Activated T-cell treated with anti-CD3 and anti-CD28 coated beads, Interleukin-2, amount 50 U/mL, for 24 hours (primary cell): ENCODE data around the gene PIK3CB.

Experiments used
- DNase-seq: peaks from one replicate; pipeline ENCODE4 v3.0.0-alpha.2; 2020
- H3K27ac Mint-ChIP-seq: 2 replicates; pipeline ENCODE4 v1.8.0; 2020; ENCODE audit warnings: mild to moderate bottlenecking, mixed read lengths
- H3K27me3 Mint-ChIP-seq: 2 replicates; pipeline ENCODE4 v1.8.0; 2020; ENCODE audit warnings: mixed read lengths
- H3K36me3 Mint-ChIP-seq: 2 replicates; pipeline ENCODE4 v1.8.0; 2020; ENCODE audit warnings: low read depth, mixed read lengths
- H3K4me1 Mint-ChIP-seq: 2 replicates; pipeline ENCODE4 v1.8.0; 2020; ENCODE audit warnings: low read depth, mixed read lengths
- H3K4me3 Mint-ChIP-seq: 2 replicates; pipeline ENCODE4 v1.8.0; 2020; ENCODE audit warnings: mild to moderate bottlenecking, moderate library complexity, mixed read lengths
- H3K9me3 Mint-ChIP-seq: 2 replicates; pipeline ENCODE4 v1.8.0; 2020; ENCODE audit warnings: mixed read lengths

The PIK3CB gene

DNA sequence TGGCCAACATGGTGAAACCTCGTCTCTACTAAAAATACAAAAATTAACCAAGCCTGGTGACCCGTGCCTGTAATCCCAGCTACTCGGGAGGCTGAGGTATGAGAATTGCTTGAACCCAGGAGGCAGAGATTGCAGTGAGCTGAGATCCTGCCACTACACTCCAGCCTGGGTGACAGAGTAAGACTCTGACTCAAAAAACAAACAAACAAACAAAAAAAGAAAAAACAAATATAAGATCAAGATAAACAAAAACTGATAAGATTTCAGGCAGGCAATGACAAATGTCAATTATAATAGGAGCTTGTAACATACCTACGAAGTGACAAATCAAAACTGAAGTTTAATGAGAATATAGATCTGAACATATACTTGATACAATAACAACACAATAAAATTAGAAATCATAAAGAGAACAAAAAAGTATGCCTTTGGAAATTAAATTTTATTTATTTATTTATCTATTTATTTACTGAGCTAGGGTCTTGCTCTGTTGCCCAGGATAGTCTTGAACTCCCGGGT is 155.8 kb downstream of the PIK3CB start:
- H3K4me3 Mint-ChIP-seq: no peak overlapping the region
- peaks cover 13% of the 10 kb centered on the region for H3K9me3 Mint-ChIP-seq
- no peak for DNase-seq
- no peaks in the 10 kb centered on the region for H3K4me1 Mint-ChIP-seq
- H3K27me3 Mint-ChIP-seq: no peaks in the 10 kb centered on the region
- H3K36me3 Mint-ChIP-seq: peaks cover 82% of the 10 kb centered on the region
- H3K27ac Mint-ChIP-seq: no peak overlapping the region

DNA sequence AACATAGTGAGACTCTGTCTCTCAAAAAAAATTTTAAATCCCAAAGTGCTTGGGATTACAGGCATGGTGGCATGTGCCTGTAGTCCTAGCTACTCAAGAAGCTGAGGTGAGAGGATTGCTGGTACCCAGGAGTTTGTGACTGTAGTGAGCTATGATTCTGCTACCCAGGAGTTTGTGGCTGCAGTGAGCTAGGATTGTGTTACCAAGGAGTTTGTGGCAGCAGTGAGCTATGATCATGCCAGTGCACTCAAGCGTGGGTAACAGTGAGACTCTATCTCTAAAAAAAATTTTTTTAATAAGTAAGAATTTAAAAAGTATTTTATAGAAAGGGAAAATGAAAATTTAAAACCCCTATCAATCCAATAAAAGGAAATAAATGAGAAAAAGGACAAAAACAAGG is 156.6 kb downstream of the PIK3CB start:
- peaks cover 85% of the 10 kb centered on the region for H3K36me3 Mint-ChIP-seq
- H3K27me3 Mint-ChIP-seq: no peaks in the 10 kb centered on the region
- no peaks in the 10 kb centered on the region for H3K4me1 Mint-ChIP-seq
- H3K4me3 Mint-ChIP-seq: no peak overlapping the region
- no peak for DNase-seq
- H3K9me3 Mint-ChIP-seq: peaks cover 13% of the 10 kb centered on the region
- no peak overlapping the region for H3K27ac Mint-ChIP-seq

DNA sequence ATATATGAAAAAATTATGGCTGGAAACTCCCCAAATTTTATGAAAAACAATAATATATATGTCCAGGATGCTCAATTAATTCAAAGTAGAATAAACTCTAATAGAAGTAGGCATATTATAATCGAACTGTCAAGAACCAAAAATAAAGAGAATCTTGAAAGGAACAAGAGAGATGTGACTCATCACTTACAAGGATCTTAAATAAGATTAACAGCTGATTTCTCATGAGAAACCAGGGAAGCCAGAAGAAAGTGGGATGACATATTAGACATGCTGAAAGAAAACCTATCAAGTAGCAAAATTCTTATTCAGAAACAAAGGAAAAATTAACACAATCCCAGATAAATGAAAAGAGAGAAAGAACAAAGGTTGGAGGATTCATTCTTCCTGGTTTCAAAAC is 159.3 kb downstream of the PIK3CB start:
- Mint-ChIP-seq H3K4me1 (no peaks in the 10 kb centered on the region), H3K27ac (no peak overlapping the region), H3K27me3 (no peaks in the 10 kb centered on the region), H3K4me3 (no peak overlapping the region), H3K36me3 (peaks cover 77% of the 10 kb centered on the region), H3K9me3 (peaks cover 13% of the 10 kb centered on the region)
- no peak for DNase-seq

DNA sequence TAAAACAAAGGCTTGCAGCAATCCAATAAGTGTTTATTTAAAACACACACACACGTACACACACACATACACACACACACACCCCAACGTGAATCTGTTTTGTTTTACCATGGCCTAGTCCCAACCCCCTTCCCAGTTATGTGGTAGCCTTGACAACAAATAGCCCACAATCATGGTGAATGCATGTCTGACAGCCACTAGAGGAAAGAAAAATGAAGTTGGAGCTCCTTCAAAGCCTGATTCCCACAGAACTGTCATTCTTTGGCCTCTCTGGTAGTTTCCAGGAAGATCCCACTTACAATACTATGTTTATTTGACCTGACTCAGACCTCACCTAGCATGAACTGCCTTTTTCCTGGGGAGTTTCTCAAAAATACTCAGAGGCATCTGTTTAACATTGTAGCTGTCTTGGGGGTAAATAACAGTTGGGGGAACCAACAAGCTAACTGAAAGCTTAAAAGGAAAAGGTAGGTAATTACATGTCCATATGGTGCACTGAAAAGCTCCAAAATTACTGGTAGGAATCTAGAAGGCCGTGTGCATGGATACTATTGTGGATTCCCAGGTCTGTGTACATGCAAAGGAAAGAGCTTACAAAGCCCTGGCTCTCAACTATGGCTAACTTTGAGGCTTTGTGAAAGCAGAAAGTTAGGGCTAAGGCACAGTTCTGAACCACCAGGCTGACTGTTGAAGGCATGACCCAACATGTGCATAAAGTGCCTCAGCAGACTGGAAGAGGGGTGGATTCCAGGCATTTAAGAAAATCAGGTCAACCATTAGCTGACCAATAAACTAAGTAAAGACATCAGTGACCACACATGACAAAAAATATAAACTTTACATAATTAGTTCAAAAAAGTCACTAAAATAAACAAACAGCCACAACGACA is 160.8 kb downstream of the PIK3CB start:
- H3K27me3 Mint-ChIP-seq: no peaks in the 10 kb centered on the region
- no peaks in the 10 kb centered on the region for H3K4me1 Mint-ChIP-seq
- no peak overlapping the region for H3K4me3 Mint-ChIP-seq
- H3K9me3 Mint-ChIP-seq: peaks cover 13% of the 10 kb centered on the region
- H3K36me3 Mint-ChIP-seq: peaks cover 85% of the 10 kb centered on the region
- H3K27ac Mint-ChIP-seq: no peak overlapping the region
- DNase-seq: no peak

DNA sequence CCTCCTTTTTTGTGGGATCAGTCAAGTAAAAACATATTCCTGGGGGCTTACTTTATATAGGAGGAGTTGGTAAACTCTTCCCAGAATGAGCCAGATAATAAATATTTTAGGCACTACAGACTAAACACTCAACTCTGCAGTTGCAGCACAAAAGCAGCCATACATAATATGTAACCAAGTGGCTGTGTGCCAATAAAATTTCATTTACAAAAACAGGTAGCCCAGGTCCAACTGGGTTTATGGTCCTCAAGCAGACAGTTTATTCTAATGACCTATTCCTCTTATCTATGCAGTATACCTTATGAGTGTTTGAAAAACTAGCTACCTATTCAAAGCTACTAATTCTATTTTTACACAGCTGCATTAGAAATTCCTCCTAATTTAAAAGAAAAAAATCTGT is 164.3 kb downstream of the PIK3CB start:
- no peaks in the 10 kb centered on the region for H3K27me3 Mint-ChIP-seq
- no peak overlapping the region for H3K4me3 Mint-ChIP-seq
- no peak overlapping the region for H3K27ac Mint-ChIP-seq
- H3K9me3 Mint-ChIP-seq: peaks cover 6% of the 10 kb centered on the region
- DNase-seq: no peak
- peaks cover 83% of the 10 kb centered on the region for H3K36me3 Mint-ChIP-seq
- H3K4me1 Mint-ChIP-seq: no peaks in the 10 kb centered on the region

DNA sequence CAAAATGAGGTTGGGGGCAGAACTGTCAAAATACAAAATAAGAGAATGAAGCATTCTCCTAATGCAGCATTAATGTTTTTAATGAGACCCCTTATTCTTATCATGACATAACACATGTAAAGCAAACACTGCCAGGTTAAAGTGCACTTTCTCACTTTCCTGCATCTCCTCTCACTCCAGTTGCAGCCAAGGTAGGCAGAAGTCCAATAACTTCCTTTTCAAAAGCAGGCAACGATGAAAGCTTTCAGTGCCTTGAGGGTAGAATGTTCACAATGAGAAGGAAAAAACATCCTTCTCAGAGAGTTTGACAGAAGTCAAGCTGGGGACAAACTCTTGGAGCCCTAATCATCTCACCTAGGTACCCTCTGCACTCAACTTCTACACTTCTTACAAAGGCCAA is 166.6 kb downstream of the PIK3CB start:
- Mint-ChIP-seq H3K4me1 (no peaks in the 10 kb centered on the region), H3K4me3 (no peak overlapping the region), H3K36me3 (peaks cover 83% of the 10 kb centered on the region), H3K9me3 (no peaks in the 10 kb centered on the region), H3K27me3 (no peaks in the 10 kb centered on the region), H3K27ac (no peak overlapping the region)
- no peak for DNase-seq

DNA sequence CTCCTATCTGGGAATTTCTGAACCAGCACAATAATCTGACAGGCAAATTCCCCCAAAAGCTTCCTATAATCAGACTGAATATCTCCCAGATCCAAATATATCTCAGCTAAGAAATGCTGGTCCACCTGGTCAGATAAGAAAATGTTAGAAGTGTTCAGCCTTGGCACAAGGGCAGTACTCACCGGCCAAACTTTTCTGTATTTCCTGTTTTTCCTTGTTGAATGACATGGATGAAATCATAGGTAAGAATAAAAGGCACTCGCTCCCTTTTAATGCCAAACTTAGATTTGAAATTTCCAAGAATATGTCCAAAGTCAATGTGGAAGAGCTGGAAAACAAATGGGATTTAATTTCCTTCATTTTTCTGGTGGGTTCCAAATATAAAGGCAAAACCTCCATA is 177.2 kb downstream of the PIK3CB start:
- H3K4me3 Mint-ChIP-seq: no peak overlapping the region

DNA sequence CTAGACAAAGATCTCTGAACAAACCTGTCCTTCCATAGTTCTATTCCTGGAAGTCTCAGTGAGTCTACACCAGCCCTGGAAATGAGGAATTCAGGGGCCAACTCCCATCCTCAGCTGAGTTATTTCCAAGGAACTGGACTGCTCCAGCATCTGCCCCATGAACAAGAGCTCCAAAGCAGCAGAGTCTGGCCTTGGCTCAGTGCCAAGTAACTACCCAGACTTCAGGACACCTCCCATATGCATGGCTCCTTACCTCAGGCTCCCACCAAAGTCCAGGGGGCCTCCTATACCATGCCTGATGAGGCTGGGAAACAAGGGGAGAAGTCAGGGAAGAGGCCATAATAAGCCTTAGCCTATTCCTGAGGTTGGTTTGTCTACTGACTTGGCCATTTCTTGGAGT is 181.2 kb downstream of the PIK3CB start:
- no peak overlapping the region for H3K4me3 Mint-ChIP-seq
- peaks cover 7% of the 10 kb centered on the region for H3K9me3 Mint-ChIP-seq
- no peak for DNase-seq
- H3K27me3 Mint-ChIP-seq: no peaks in the 10 kb centered on the region
- H3K27ac Mint-ChIP-seq: no peak overlapping the region
- peaks cover 93% of the 10 kb centered on the region for H3K36me3 Mint-ChIP-seq
- H3K4me1 Mint-ChIP-seq: no peaks in the 10 kb centered on the region

More for the DNA sequence above, 177.2 kb downstream of the PIK3CB start:
- no peaks in the 10 kb centered on the region for H3K27me3 Mint-ChIP-seq
- DNase-seq: no peak
- H3K9me3 Mint-ChIP-seq: no peaks in the 10 kb centered on the region
- H3K27ac Mint-ChIP-seq: no peak overlapping the region
- peaks cover 89% of the 10 kb centered on the region for H3K36me3 Mint-ChIP-seq
- no peaks in the 10 kb centered on the region for H3K4me1 Mint-ChIP-seq

DNA sequence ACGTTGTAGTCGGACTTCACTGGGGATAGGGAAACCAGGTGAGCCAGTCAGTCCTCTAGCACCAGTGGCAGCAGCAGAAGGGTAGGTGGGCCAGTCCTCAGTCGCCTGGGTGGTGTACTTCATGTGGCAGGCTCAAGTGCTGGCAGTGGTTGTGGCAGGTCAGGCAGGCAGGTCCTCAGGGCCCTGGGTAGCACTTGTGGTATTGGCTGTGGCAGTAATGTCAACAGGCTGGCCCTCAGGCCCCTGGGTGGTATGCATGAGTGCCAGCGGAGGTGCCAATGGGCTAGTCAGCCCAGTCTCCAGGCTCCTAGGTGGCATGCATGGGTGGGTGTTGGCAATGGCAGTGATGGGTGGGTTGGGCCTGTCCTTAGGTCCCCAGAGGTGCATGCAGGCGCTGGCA is 185.6 kb downstream of the PIK3CB start:
- Mint-ChIP-seq H3K9me3 (peaks cover 35% of the 10 kb centered on the region), H3K4me1 (no peaks in the 10 kb centered on the region), H3K36me3 (peaks cover 59% of the 10 kb centered on the region), H3K4me3 (no peak overlapping the region), H3K27me3 (no peaks in the 10 kb centered on the region), H3K27ac (no peak overlapping the region)
- DNase-seq: no peak

DNA sequence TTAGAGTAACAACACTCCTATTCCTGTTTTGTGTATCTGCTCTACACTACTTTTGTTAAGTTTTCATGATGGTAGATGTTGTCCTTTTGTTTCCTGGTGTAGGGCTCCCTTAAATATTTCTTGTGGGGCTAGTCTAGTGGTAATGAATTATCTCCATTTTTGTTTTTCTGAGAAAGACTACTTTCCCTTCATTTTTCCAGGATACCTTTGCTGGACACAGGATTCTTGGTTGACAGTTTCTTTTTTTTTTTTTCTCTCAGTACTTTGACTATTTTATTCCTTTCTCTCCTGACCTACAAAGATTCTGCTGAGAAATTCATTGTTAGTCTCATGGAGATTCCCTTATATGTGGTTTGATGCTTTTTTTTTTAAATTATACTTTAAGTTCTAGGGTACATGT is 188.2 kb downstream of the PIK3CB start:
- Mint-ChIP-seq H3K4me1 (no peaks in the 10 kb centered on the region), H3K4me3 (no peak overlapping the region), H3K36me3 (peaks cover 38% of the 10 kb centered on the region), H3K27ac (no peak overlapping the region), H3K27me3 (no peaks in the 10 kb centered on the region), H3K9me3 (peaks cover 50% of the 10 kb centered on the region)
- no peak for DNase-seq

DNA sequence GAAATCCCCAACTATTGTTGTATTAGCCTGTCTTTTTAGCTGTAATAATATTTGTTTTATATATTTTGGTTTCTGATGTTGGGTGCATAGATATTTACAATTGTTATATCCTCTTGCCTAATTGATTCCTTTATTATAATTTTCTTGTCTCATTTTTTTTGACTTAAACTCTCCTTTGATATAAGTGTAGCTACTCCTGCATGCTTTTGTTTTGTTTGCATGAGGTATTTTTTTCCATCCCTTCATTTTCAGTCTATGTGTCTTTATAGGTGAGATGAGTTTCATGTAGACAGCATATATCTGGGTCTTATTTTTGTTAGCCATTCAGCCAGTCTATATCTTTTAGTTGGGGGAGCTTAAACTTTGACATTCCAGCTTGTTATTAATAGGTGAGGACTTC is 188.7 kb downstream of the PIK3CB start:
- Mint-ChIP-seq H3K27me3 (no peaks in the 10 kb centered on the region), H3K27ac (no peak overlapping the region), H3K4me1 (no peaks in the 10 kb centered on the region), H3K36me3 (peaks cover 33% of the 10 kb centered on the region), H3K4me3 (no peak overlapping the region), H3K9me3 (peaks cover 51% of the 10 kb centered on the region)
- DNase-seq: no peak

DNA sequence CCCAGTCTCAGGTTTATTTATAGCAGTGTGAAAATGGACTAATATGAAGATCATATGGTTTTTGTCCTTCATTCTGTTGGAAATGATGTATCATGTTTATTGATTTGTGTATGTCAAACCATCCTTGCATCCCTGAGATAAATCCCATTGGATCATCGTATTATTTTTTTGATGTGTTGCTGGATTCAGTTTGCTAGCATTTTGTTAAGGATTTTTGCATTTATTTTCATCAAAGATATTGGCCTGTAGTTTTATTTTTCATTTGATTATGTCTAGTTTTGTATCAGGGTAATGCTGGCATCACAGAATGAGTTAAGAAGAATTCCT is 191.8 kb downstream of the PIK3CB start:
- Mint-ChIP-seq H3K4me3 (no peak overlapping the region), H3K27ac (no peak overlapping the region), H3K36me3 (peaks cover 10% of the 10 kb centered on the region), H3K27me3 (no peaks in the 10 kb centered on the region), H3K9me3 (peaks cover 54% of the 10 kb centered on the region), H3K4me1 (no peaks in the 10 kb centered on the region)
- DNase-seq: no peak

DNA sequence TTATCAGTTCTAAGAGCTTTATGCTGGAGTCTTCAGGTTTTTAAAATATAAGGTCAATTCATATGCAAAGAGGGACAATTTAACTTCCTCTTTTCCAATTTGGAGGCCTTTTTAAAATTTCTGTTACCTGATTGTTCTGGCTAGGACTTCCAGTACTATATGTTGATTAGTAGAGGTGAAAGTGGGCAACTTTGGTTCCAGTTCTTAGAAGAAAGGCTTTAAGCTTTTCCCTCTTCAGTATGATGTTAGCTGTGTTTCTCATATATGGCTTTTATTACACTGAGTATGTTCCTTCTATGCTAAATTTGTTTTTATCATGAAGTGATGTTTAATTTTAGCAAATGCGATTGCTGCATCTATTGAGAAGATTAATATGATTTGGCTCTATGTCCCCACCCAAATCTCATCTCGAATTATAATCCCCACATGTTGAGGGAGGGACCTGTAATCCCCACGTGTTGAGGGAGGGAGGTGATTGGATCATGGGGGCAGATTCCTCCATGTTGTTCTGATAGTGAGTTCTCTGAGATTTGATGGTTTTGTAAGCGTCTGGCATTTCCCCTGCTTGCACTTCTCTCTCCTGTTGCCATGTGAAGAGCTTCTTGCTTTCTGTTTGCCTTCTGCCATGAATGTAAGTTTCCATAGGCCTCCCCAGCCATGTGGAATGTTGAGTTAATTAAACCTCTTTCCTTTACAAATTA is 192.4 kb downstream of the PIK3CB start:
- Mint-ChIP-seq H3K36me3 (peaks cover 8% of the 10 kb centered on the region), H3K9me3 (peaks cover 53% of the 10 kb centered on the region), H3K4me3 (no peak overlapping the region), H3K27me3 (no peaks in the 10 kb centered on the region), H3K4me1 (no peaks in the 10 kb centered on the region), H3K27ac (no peak overlapping the region)
- DNase-seq: no peak

DNA sequence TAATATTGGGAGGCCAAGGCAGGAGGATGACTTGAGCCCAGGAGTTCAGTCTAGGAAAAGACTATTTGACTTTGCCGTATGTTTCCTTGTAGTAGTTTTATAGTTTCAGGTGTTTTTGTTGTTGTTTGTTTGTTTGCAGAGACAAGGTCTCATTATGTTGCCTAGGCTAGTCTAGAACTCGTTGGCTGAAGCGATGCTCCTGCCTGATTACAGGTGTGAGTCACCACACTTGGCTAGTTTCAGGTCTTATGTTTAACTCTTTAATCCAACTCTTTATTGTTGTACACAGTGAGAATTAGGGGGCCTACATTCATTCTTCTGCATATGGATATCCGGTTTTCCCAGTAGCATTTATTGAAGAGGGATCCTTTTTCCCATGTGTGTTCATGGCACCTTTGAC is 194.2 kb downstream of the PIK3CB start:
- peaks cover 5% of the 10 kb centered on the region for H3K36me3 Mint-ChIP-seq
- no peak for DNase-seq
- no peaks in the 10 kb centered on the region for H3K27me3 Mint-ChIP-seq
- no peak overlapping the region for H3K4me3 Mint-ChIP-seq
- H3K9me3 Mint-ChIP-seq: peaks cover 44% of the 10 kb centered on the region
- H3K27ac Mint-ChIP-seq: no peak overlapping the region
- H3K4me1 Mint-ChIP-seq: no peaks in the 10 kb centered on the region

DNA sequence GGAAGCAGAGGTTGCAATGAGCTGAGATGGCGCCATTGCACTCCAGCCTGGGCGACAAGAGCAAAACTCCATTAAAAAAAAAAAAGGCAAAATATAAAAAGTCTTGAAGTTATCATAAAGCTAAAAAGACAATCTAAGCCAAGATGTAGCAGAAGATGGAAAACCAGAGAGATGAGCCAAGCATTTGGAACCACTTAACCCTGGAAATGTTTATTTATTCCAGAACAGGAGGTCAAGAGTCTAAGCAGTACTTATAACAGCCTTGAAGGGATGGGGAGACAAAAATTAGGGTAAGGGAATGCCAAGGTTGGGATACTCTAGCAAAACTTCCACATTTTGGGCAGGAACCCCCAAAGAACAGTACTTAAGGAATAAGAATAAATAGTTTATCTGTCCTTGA is 196.1 kb downstream of the PIK3CB start:
- DNase-seq: no peak
- Mint-ChIP-seq H3K27ac (no peak overlapping the region), H3K4me1 (no peaks in the 10 kb centered on the region), H3K36me3 (peaks cover 8% of the 10 kb centered on the region), H3K4me3 (no peak overlapping the region), H3K27me3 (no peaks in the 10 kb centered on the region), H3K9me3 (peaks cover 30% of the 10 kb centered on the region)
